GM23338 (cell line): ENCODE results near the gene ABCA7. TPM values are rescaled to one million over a fixed set of nuclear protein-coding genes. Genes with fewer than 3 reads are reported as not detected.

Experiments
- ATAC-seq: fragments of 200-7000 bp; cut with Tn5 transposase; 3 replicates; pipeline ENCODE4 v1.9.1; 2020
- DNase-seq: peaks from one replicate; pipeline ENCODE4 v3.0.0-alpha.2; 2015; ENCODE audit warnings: low spot score
- H2AFZ ChIP-seq: fragments of 200-600 bp; sonication (generic); 2 replicates; pipeline ENCODE4 v1.8.0; 2016; ENCODE audit warnings: antibody characterized with exemption, mild to moderate bottlenecking, moderate library complexity
- H3F3A ChIP-seq: fragments of 200-600 bp; sonication (generic); replicated peaks from 2 replicates; pipeline ENCODE4 v1.8.0; 2017; ENCODE audit warnings: antibody characterized with exemption, mixed run types, low read depth
- H3K27ac ChIP-seq: fragments of 200-600 bp; sonication (generic); 2 replicates; pipeline ENCODE4 v1.6.1; 2016; ENCODE audit warnings: low read depth
- H3K27me3 ChIP-seq: fragments of 200-600 bp; sonication (generic); 2 replicates; pipeline ENCODE4 v1.8.0; 2016; ENCODE audit warnings: mild to moderate bottlenecking, mixed run types, moderate library complexity; ENCODE audit not compliant: insufficient read depth
- H3K36me3 ChIP-seq: fragments of 200-600 bp; sonication (generic); 2 replicates; pipeline ENCODE4 v1.8.0; 2016; ENCODE audit warnings: mild to moderate bottlenecking; ENCODE audit not compliant: insufficient read depth
- H3K4me1 ChIP-seq: fragments of 200-600 bp; sonication (generic); 2 replicates; pipeline ENCODE4 v1.8.0; 2016; ENCODE audit warnings: mild to moderate bottlenecking, moderate library complexity; ENCODE audit not compliant: insufficient read depth
- H3K4me2 ChIP-seq: fragments of 200-600 bp; sonication (generic); 2 replicates; pipeline ENCODE4 v1.7.1; 2017; ENCODE audit warnings: mixed run types
- H3K4me3 ChIP-seq: fragments of 200-600 bp; sonication (generic); 2 replicates; pipeline ENCODE4 v1.6.1; 2016; ENCODE audit warnings: mixed run types
- H3K79me2 ChIP-seq: fragments of 200-600 bp; sonication (generic); replicated peaks from 2 replicates; pipeline ENCODE4 v1.8.0; 2017; ENCODE audit warnings: mild to moderate bottlenecking; ENCODE audit not compliant: insufficient read depth
- H3K9me2 ChIP-seq: fragments of 200-600 bp; sonication (generic); 2 replicates; pipeline ENCODE4 v1.8.0; 2017; ENCODE audit not compliant: insufficient read depth
- H4K20me1 ChIP-seq: fragments of 200-600 bp; sonication (generic); replicated peaks from 2 replicates; pipeline ENCODE4 v1.8.0; 2017; ENCODE audit warnings: mild to moderate bottlenecking; ENCODE audit not compliant: insufficient read depth
- H3K27ac Mint-ChIP-seq: 2 replicates; pipeline ENCODE4 v1.8.0; 2020; ENCODE audit warnings: inconsistent platforms, mild to moderate bottlenecking, moderate library complexity, mixed read lengths
- H3K27me3 Mint-ChIP-seq: 3 replicates; pipeline ENCODE4 v1.8.0; 2022; ENCODE audit warnings: low read depth, mild to moderate bottlenecking, moderate library complexity, mixed read lengths, inconsistent platforms; ENCODE audit not compliant: insufficient read depth, poor library complexity
- H3K36me3 Mint-ChIP-seq: 3 replicates; pipeline ENCODE4 v1.8.0; 2021; ENCODE audit warnings: low read depth, mild to moderate bottlenecking, inconsistent platforms, moderate library complexity, mixed read lengths
- H3K4me1 Mint-ChIP-seq: 3 replicates; pipeline ENCODE4 v1.8.0; 2020; ENCODE audit warnings: mild to moderate bottlenecking, inconsistent platforms, mixed read lengths
- H3K4me3 Mint-ChIP-seq: 3 replicates; pipeline ENCODE4 v1.8.0; 2021; ENCODE audit warnings: moderate library complexity, mild to moderate bottlenecking, inconsistent platforms, mixed read lengths
- H3K9me3 Mint-ChIP-seq: 3 replicates; pipeline ENCODE4 v1.8.0; 2020; ENCODE audit warnings: moderate library complexity, mild to moderate bottlenecking, inconsistent platforms, mixed read lengths
- CREB1 ChIP-seq: fragments of 250-450 bp; sonication (Bioruptor Pico); IDR thresholded peaks from 2 replicates; pipeline ENCODE4 v1.5.0; 2020; ENCODE audit warnings: low read depth, mild to moderate bottlenecking, moderate library complexity
- EZH2phosphoT487 ChIP-seq: fragments of 200-600 bp; sonication (generic); IDR thresholded peaks from one replicate; pipeline ENCODE4 v1.8.1; 2018; ENCODE audit warnings: antibody characterized with exemption; ENCODE audit not compliant: unreplicated experiment
- ZNF114 ChIP-seq: fragments of 250-450 bp; sonication (Bioruptor Pico); IDR thresholded peaks from 2 replicates; pipeline ENCODE4 v1.5.0; 2020; ENCODE audit warnings: mild to moderate bottlenecking, moderate library complexity
- ZNF331 ChIP-seq: fragments of 250-450 bp; sonication (Bioruptor Pico); IDR thresholded peaks from 2 replicates; pipeline ENCODE4 v1.5.0; 2020; ENCODE audit warnings: low read depth, mild to moderate bottlenecking, moderate library complexity
- polyA plus RNA-seq: library from polyadenylated mRNA; unstranded; fragments of >200 nt; fragmentation: Nextera tagmentation; extraction: Ambion mirVana; gene quantifications from 2 replicates; pipeline ENCODE4 v1.2.1, GENCODE V29; 2016
- total RNA-seq: library from RNA; depleted of rRNA; stranded (reverse); fragments of >200 nt; shearing (Covaris generic); gene quantifications from 2 replicates; pipeline ENCODE4 v1.2.3, GENCODE V29; 2014
- TF ChIP-seq, protein P1 (sequence below), 2 experiments: fragments of 200-600 bp in 1 of 2; sonication (generic) in 1 of 2; conservative IDR thresholded peaks; 2 replicates each; pipeline versions ENCODE4 v1.5.1 to v1.6.1; 2016 to 2017; ENCODE audit warnings: antibody characterized with exemption in 2 of 2, low read depth in 2 of 2, mild to moderate bottlenecking in 2 of 2, moderate library complexity in 1 of 2
- TF ChIP-seq, protein P2 (sequence below): fragments of 250-450 bp; sonication (Bioruptor Pico); IDR thresholded peaks from 2 replicates; pipeline ENCODE4 v1.5.0; 2020; ENCODE audit warnings: mild to moderate bottlenecking, moderate library complexity
- TF ChIP-seq, protein P3 (sequence below): IDR thresholded peaks from 2 replicates; pipeline ENCODE4 v1.6.1; 2016; ENCODE audit warnings: antibody characterized with exemption

The ABCA7 gene
- total and polyA plus RNA-seq, 2 experiments from 2014 or later = 22.2 to 27.4 TPM

- H3K4me1 Mint-ChIP-seq = peaks cover 15% of the 10 kb centered on the region
- peaks cover 42% of the 10 kb centered on the region for H3K27me3 Mint-ChIP-seq
- peaks cover 2% of the 10 kb centered on the region; the same call in 2 of the 3 replicates for H3K9me3 Mint-ChIP-seq
- Histone ChIP-seq H3K4me3 (no peak overlapping the region), H3K4me2 (no peak overlapping the region), H3K27ac (no peak overlapping the region), H3F3A (peaks cover 50% of the 10 kb centered on the region), H3K79me2 (peaks cover 13% of the 10 kb centered on the region; the same call in 1 of the 2 replicates), H3K36me3 (peaks cover 33% of the 10 kb centered on the region), H3K27me3 (no peaks in the 10 kb centered on the region), H3K4me1 (peaks cover 10% of the 10 kb centered on the region), H4K20me1 (peaks cover 15% of the 10 kb centered on the region; the same call in 1 of the 2 replicates), H2AFZ (no peak overlapping the region), H3K9me2 (no peaks in the 10 kb centered on the region)
- no peak for TF ChIP-seq EZH2phosphoT487
- TF ChIP-seq, protein P1, sequence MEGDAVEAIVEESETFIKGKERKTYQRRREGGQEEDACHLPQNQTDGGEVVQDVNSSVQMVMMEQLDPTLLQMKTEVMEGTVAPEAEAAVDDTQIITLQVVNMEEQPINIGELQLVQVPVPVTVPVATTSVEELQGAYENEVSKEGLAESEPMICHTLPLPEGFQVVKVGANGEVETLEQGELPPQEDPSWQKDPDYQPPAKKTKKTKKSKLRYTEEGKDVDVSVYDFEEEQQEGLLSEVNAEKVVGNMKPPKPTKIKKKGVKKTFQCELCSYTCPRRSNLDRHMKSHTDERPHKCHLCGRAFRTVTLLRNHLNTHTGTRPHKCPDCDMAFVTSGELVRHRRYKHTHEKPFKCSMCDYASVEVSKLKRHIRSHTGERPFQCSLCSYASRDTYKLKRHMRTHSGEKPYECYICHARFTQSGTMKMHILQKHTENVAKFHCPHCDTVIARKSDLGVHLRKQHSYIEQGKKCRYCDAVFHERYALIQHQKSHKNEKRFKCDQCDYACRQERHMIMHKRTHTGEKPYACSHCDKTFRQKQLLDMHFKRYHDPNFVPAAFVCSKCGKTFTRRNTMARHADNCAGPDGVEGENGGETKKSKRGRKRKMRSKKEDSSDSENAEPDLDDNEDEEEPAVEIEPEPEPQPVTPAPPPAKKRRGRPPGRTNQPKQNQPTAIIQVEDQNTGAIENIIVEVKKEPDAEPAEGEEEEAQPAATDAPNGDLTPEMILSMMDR (conservative IDR thresholded peaks at IDR 0.05; ENCODE audit: low read depth in 2 of 2) = peak; percentile 36 to 61
- peak; percentile 3 for ATAC-seq
- H3K27ac Mint-ChIP-seq = no peak overlapping the region
- H3K4me3 Mint-ChIP-seq = no peak overlapping the region
- peak; percentile 71 for DNase-seq
- peaks cover 65% of the 10 kb centered on the region for H3K36me3 Mint-ChIP-seq
These were observed 3.8 kb upstream of the ABCA7 start for GRCh38 chr19:1035998-1036621.

GRCh38 chr19:1037621-1038064 lies 2.3 kb upstream of the ABCA7 start:
- Histone ChIP-seq H3K36me3 (peaks cover 22% of the 10 kb centered on the region), H3K27ac (no peak overlapping the region), H3K4me3 (no peak overlapping the region), H4K20me1 (peaks cover 10% of the 10 kb centered on the region; the same call in 1 of the 2 replicates), H3F3A (peaks cover 46% of the 10 kb centered on the region), H3K79me2 (peaks cover 6% of the 10 kb centered on the region; the same call in 1 of the 2 replicates), H2AFZ (no peak overlapping the region), H3K27me3 (no peaks in the 10 kb centered on the region), H3K9me2 (no peaks in the 10 kb centered on the region), H3K4me1 (peaks cover 10% of the 10 kb centered on the region), H3K4me2 (no peak overlapping the region)
- H3K4me3 Mint-ChIP-seq = no peak overlapping the region; the same call in 2 of the 3 replicates
- peaks cover 2% of the 10 kb centered on the region; the same call in 2 of the 3 replicates for H3K9me3 Mint-ChIP-seq
- ATAC-seq = no peak
- DNase-seq = no peak
- H3K27me3 Mint-ChIP-seq = peaks cover 46% of the 10 kb centered on the region
- H3K36me3 Mint-ChIP-seq = peaks cover 54% of the 10 kb centered on the region
- no peak overlapping the region for H3K27ac Mint-ChIP-seq
- H3K4me1 Mint-ChIP-seq = peaks cover 15% of the 10 kb centered on the region
- TF ChIP-seq, protein P2, sequence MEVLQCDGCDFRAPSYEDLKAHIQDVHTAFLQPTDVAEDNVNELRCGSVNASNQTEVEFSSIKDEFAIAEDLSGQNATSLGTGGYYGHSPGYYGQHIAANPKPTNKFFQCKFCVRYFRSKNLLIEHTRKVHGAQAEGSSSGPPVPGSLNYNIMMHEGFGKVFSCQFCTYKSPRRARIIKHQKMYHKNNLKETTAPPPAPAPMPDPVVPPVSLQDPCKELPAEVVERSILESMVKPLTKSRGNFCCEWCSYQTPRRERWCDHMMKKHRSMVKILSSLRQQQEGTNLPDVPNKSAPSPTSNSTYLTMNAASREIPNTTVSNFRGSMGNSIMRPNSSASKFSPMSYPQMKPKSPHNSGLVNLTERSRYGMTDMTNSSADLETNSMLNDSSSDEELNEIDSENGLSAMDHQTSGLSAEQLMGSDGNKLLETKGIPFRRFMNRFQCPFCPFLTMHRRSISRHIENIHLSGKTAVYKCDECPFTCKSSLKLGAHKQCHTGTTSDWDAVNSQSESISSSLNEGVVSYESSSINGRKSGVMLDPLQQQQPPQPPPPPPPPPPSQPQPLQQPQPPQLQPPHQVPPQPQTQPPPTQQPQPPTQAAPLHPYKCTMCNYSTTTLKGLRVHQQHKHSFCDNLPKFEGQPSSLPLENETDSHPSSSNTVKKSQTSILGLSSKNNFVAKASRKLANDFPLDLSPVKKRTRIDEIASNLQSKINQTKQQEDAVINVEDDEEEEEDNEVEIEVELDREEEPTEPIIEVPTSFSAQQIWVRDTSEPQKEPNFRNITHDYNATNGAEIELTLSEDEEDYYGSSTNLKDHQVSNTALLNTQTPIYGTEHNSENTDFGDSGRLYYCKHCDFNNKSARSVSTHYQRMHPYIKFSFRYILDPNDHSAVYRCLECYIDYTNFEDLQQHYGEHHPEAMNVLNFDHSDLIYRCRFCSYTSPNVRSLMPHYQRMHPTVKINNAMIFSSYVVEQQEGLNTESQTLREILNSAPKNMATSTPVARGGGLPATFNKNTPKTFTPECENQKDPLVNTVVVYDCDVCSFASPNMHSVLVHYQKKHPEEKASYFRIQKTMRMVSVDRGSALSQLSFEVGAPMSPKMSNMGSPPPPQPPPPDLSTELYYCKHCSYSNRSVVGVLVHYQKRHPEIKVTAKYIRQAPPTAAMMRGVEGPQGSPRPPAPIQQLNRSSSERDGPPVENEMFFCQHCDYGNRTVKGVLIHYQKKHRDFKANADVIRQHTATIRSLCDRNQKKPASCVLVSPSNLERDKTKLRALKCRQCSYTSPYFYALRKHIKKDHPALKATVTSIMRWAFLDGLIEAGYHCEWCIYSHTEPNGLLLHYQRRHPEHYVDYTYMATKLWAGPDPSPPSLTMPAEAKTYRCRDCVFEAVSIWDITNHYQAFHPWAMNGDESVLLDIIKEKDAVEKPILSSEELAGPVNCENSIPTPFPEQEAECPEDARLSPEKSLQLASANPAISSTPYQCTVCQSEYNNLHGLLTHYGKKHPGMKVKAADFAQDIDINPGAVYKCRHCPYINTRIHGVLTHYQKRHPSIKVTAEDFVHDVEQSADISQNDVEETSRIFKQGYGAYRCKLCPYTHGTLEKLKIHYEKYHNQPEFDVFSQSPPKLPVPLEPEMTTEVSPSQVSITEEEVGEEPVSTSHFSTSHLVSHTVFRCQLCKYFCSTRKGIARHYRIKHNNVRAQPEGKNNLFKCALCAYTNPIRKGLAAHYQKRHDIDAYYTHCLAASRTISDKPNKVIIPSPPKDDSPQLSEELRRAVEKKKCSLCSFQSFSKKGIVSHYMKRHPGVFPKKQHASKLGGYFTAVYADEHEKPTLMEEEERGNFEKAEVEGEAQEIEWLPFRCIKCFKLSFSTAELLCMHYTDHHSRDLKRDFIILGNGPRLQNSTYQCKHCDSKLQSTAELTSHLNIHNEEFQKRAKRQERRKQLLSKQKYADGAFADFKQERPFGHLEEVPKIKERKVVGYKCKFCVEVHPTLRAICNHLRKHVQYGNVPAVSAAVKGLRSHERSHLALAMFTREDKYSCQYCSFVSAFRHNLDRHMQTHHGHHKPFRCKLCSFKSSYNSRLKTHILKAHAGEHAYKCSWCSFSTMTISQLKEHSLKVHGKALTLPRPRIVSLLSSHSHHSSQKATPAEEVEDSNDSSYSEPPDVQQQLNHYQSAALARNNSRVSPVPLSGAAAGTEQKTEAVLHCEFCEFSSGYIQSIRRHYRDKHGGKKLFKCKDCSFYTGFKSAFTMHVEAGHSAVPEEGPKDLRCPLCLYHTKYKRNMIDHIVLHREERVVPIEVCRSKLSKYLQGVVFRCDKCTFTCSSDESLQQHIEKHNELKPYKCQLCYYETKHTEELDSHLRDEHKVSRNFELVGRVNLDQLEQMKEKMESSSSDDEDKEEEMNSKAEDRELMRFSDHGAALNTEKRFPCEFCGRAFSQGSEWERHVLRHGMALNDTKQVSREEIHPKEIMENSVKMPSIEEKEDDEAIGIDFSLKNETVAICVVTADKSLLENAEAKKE (CRISPR knock-in tag) = no peak
- no peak for TF ChIP-seq CREB1 (CRISPR knock-in tag)
- no peak for TF ChIP-seq EZH2phosphoT487
- TF ChIP-seq, protein P3, sequence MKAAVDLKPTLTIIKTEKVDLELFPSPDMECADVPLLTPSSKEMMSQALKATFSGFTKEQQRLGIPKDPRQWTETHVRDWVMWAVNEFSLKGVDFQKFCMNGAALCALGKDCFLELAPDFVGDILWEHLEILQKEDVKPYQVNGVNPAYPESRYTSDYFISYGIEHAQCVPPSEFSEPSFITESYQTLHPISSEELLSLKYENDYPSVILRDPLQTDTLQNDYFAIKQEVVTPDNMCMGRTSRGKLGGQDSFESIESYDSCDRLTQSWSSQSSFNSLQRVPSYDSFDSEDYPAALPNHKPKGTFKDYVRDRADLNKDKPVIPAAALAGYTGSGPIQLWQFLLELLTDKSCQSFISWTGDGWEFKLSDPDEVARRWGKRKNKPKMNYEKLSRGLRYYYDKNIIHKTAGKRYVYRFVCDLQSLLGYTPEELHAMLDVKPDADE = no peak
- TF ChIP-seq ZNF331 (CRISPR knock-in tag) = no peak
- TF ChIP-seq ZNF114 = no peak
- TF ChIP-seq, protein P1 (conservative IDR thresholded peaks at IDR 0.05; ENCODE audit: low read depth in 2 of 2) = no peak
